GM10248 (cell line): ENCODE results near the gene KMT2C.

Experiments
- CTCF ChIA-PET: fragments of 300-600 bp; sonication (Branson Sonifier 250); formaldehyde crosslinking; extraction: SDS; loops from one replicate; lab custom pipeline; 2021; ENCODE audit warnings: antibody characterized with exemption; lab: Yijun Ruan, JAX
- POLR2A ChIA-PET: fragments of 350-650 bp; sonication (Branson Sonifier 250); formaldehyde crosslinking; extraction: SDS; loops from one replicate; lab custom pipeline; 2020; ENCODE audit warnings: antibody characterized with exemption; lab: Yijun Ruan, JAX
- DNase-seq: peaks from one replicate; pipeline ENCODE4 v3.0.0; 2012; ENCODE audit errors: extremely low spot score
- TF ChIP-seq, protein P1 (sequence below): IDR thresholded peaks from 2 replicates; pipeline ENCODE4 v1.5.1; 2012; ENCODE audit warnings: mild to moderate bottlenecking, low read depth; ENCODE audit errors: extremely low read depth, missing control alignments, control extremely low read depth

KMT2C gene

DNA sequence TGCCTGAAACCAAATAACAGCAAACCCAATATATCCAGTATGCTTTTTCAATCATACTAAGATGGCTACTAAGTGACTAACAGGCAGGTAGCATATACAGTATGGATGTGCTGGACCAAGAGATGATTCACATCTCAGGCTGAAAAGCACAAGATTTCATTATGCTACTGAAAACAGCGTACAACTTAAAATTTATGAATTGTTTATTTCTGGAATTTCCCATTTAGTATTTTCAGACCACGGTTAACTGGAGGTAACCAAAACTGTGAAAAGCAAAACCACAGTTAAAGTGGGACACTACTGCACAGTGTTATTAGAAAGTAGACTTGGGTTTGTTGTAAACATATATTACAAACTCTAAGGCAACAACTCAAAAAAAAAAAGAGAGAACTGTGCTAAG, 91.5 kb downstream of the KMT2C start:
- ChIA-PET CTCF (no interaction called here), POLR2A (no interaction called here)
- DNase-seq = no peak
- TF ChIP-seq, protein P1, sequence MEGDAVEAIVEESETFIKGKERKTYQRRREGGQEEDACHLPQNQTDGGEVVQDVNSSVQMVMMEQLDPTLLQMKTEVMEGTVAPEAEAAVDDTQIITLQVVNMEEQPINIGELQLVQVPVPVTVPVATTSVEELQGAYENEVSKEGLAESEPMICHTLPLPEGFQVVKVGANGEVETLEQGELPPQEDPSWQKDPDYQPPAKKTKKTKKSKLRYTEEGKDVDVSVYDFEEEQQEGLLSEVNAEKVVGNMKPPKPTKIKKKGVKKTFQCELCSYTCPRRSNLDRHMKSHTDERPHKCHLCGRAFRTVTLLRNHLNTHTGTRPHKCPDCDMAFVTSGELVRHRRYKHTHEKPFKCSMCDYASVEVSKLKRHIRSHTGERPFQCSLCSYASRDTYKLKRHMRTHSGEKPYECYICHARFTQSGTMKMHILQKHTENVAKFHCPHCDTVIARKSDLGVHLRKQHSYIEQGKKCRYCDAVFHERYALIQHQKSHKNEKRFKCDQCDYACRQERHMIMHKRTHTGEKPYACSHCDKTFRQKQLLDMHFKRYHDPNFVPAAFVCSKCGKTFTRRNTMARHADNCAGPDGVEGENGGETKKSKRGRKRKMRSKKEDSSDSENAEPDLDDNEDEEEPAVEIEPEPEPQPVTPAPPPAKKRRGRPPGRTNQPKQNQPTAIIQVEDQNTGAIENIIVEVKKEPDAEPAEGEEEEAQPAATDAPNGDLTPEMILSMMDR = no peak

DNA sequence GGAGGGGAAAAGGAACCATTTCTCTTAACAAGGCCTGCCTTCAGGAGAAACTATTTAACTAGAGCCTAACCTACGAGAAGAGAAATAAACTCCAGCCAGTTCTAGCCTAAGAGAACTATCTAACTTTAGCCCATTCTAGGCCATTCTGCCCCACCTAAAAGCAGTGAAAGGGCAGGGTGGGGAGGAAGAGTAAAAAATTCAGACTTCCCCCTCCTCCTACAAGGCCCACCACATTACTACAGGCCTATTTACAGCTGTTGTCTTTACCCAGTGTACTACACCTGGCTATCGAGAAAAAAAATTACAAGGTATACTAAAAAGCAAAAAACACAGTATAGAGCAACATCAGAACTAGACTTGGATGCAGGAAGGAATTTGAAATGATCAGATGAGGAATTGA, 93.0 kb downstream of the KMT2C start:
- TF ChIP-seq, protein P1 = no peak
- DNase-seq = no peak
- ChIA-PET CTCF (interaction anchor here (2.1 to 4.1 kb wide), 4 partner anchors 8 to 363 kb away, joined by 7 to 21 read pairs (median 11); no protein-coding TSS in a partner anchor), POLR2A (no interaction called here)

DNA sequence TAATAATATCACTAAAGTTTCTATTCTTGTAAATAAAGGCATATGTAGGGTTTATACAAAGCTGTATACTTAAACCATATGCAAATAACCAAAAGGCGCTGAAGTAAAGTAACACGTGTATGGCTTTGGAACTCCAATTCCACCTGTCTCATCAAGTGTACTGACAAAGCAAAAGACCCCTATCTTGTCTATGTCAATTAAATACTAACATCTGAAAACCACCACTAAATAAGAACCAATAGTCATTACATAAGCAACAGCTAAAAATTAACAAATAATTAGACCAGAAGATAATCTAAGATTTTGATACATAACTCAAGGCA, 93.9 kb downstream of the KMT2C start:
- ChIA-PET POLR2A (no interaction called here), CTCF (interaction anchor here (0.9 to 4.1 kb wide), 8 partner anchors 8 to 364 kb away, joined by 3 to 21 read pairs (median 6); no protein-coding TSS in a partner anchor)
- DNase-seq = no peak
- TF ChIP-seq, protein P1 = no peak

DNA sequence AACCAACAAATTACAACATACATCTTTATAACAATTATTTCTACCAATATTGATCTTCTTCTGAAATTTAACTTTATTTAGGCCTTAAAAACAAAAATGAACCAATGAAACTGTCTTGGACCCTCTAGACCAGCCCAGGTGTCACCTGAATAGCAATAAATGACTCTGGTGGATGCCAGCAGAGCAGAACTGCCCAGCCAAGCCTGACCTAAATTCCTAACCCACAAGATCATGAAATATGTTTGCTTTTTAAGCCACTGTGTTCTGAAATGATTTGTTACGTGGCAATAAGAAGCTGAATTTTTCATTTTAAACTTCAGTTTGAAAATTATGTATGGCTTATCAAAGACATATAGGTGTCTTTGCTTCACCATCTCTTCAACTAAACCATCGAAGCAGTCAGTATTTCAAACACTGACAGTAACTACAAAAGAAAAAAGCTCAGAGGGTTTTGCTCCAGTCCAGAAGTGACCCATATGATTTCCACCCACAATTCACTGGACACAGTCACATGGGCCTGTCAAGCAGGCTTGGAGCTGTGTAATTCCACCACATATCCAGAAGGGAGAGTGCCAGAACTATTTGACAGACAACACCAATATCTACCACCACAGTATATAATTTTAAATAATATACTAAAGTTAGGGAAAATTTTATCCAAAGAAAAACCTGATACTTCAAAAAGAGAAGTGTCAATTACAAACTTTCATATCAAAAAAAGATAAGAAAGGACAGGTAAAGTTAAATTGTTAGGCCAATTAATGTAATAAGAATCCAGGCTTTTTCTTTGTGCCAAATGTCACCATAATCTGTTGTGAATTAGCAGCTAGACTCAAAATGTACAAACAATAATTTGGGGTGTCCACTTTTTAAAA, 94.5 kb downstream of the KMT2C start:
- DNase-seq = no peak
- ChIA-PET CTCF (interaction anchor here (0.9 to 4.1 kb wide), 9 partner anchors 8 to 365 kb away, joined by 3 to 21 read pairs (median 6); no protein-coding TSS in a partner anchor), POLR2A (no interaction called here)
- TF ChIP-seq, protein P1 = peak; percentile 11

DNA sequence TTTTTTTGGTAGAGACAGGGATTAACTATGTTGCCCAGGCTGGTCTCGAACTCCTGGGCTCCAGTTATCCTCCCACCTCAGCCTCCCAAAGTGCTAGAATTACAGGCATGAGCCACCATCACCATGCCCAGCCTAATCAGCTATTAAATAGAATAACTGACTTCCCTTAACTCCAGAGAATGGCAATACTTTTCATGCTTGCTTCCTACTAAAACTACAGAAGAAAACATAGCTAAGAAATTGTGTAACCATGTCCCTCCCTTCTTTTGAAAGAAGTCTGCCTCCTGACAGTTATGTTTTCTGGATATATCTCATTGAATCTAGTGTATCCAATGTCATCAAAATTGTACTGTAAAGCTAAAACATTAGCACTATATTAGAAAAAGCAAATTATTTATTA, 95.6 kb downstream of the KMT2C start:
- ChIA-PET POLR2A (no interaction called here), CTCF (interaction anchor here (0.5 to 4.1 kb wide), 5 partner anchors 10 to 366 kb away, joined by 3 to 21 read pairs (median 3); no protein-coding TSS in a partner anchor)
- DNase-seq = no peak
- TF ChIP-seq, protein P1 = no peak

DNA sequence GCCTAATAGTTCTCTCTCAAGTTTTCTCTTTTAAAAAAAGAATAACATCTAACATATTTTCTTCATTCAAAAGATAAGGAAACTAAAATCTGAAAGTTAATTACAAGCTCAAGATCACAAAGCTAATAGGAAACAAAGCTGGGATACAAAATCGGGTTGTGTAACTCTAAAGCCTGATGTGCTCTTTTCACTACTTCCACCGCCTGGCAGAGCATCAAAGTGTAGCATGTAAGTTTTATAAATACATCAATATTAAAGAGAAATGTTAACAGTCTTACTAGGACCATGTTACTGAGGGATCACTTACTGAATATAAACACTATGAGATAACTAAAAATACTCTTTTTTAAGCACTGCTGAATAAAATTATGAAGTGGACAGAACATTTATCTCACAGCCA, 97.2 kb downstream of the KMT2C start:
- POLR2A ChIA-PET = no interaction called here
- no peak for DNase-seq
- CTCF ChIA-PET = interaction anchor here (3.0 to 3.1 kb wide), 2 partner anchors 13 to 22 kb away, joined by 11 to 16 read pairs; no protein-coding TSS in a partner anchor
- TF ChIP-seq, protein P1 = no peak
